ENCODE measurements around the gene KCTD20. TPM values are rescaled to one million over a fixed set of nuclear protein-coding genes. Genes with fewer than 3 reads are reported as not detected.
A peak's percentile ranks its signal among the peaks of the same experiment; 100 is the strongest.

KCTD20 gene
- total and polyA plus RNA-seq, 4 experiments from 2014 or later, result 35.2 to 38.9 (median 37.0) TPM

- no peaks in the 10 kb centered on the region for H3K9me3 ChIP-seq (ENCODE audit: control insufficient read depth in 1 of 2, low read length in 2 of 2)
- H3K27me3 ChIP-seq (ENCODE audit: insufficient read depth, low read length), result no peaks in the 10 kb centered on the region
- POLR2A ChIA-PET (ENCODE audit: partially characterized antibody), result interaction anchor here (1.0 kb wide), 1 partner anchor 149 kb away, joined by 3 read pairs; no protein-coding TSS in a partner anchor
- H3K27ac ChIP-seq (ENCODE audit: low read depth, low read length), result no peak overlapping the region
- Mint-ChIP-seq H3K27ac (no peak overlapping the region), H3K36me3 (peaks cover 8 to 12% of the 10 kb centered on the region in 2 donors), H3K27me3 (no peaks in the 10 kb centered on the region), H3K4me3 (no peak overlapping the region), H3K9me3 (no peaks in the 10 kb centered on the region), H3K4me1 (peaks cover 31 to 62% (median 49%) of the 10 kb centered on the region in 4 donors)
- CTCF ChIA-PET (ENCODE audit: partially characterized antibody), result interaction anchor here (1.3 to 1.6 kb wide), 2 partner anchors 14 to 31 kb away, joined by 3 to 5 read pairs; no protein-coding TSS in a partner anchor
- intact Hi-C loops (cut with micrococcal nuclease), result no loop called here
- DNase-seq, result no peak
- peaks cover 30% of the 10 kb centered on the region for H3K4me1 ChIP-seq (ENCODE audit: insufficient read depth, low read length)
- peaks cover 5% of the 10 kb centered on the region for H3K36me3 ChIP-seq (ENCODE audit: insufficient read depth, low read length)
- no peak overlapping the region for H3K4me3 ChIP-seq (ENCODE audit: low read length in 2 of 2)
These were observed 16.7 kb downstream of the KCTD20 start for GRCh38 chr6:36459501-36459900.

GRCh38 chr6:36460916-36461315, 18.1 kb downstream of the KCTD20 start:
- Histone ChIP-seq H3K27me3 (ENCODE audit: insufficient read depth, low read length) (no peaks in the 10 kb centered on the region), H3K9me3 (ENCODE audit: control insufficient read depth in 1 of 2, low read length in 2 of 2) (no peaks in the 10 kb centered on the region), H3K36me3 (ENCODE audit: insufficient read depth, low read length) (no peaks in the 10 kb centered on the region), H3K4me3 (ENCODE audit: low read length in 2 of 2) (no peak overlapping the region), H3K4me1 (ENCODE audit: insufficient read depth, low read length) (peaks cover 25% of the 10 kb centered on the region), H3K27ac (ENCODE audit: low read depth, low read length) (no peak overlapping the region)
- DNase-seq, result no peak
- POLR2A ChIA-PET (ENCODE audit: partially characterized antibody), result interaction anchor here (0.6 kb wide), 1 partner anchor 88 kb away, joined by 3 read pairs; no protein-coding TSS in a partner anchor
- H3K4me3 Mint-ChIP-seq, result no peak overlapping the region
- intact Hi-C loops (cut with micrococcal nuclease), result loop anchor here (5.0 kb wide), 1 partner anchor 39 kb away; no protein-coding TSS in a partner anchor
- peaks cover 4 to 15% of the 10 kb centered on the region in 2 donors for H3K36me3 Mint-ChIP-seq
- H3K27ac Mint-ChIP-seq, result no peak overlapping the region
- no peaks in the 10 kb centered on the region for H3K27me3 Mint-ChIP-seq
- CTCF ChIA-PET (ENCODE audit: partially characterized antibody), result interaction anchor here (1.4 to 2.3 kb wide), 3 partner anchors 9 to 32 kb away, joined by 4 to 11 read pairs (median 5); no protein-coding TSS in a partner anchor
- peaks cover 33 to 64% (median 50%) of the 10 kb centered on the region in 4 donors for H3K4me1 Mint-ChIP-seq
- no peaks in the 10 kb centered on the region for H3K9me3 Mint-ChIP-seq

- ChIA-PET CTCF (ENCODE audit: partially characterized antibody) (interaction anchor here (1.4 to 2.3 kb wide), 4 partner anchors 8 to 154 kb away, joined by 3 to 11 read pairs (median 4); no protein-coding TSS in a partner anchor), POLR2A (ENCODE audit: partially characterized antibody) (no interaction called here)
- Histone ChIP-seq H3K36me3 (ENCODE audit: insufficient read depth, low read length) (no peaks in the 10 kb centered on the region), H3K27ac (ENCODE audit: low read depth, low read length) (no peak overlapping the region), H3K4me3 (ENCODE audit: low read length in 2 of 2) (no peak overlapping the region), H3K27me3 (ENCODE audit: insufficient read depth, low read length) (no peaks in the 10 kb centered on the region), H3K4me1 (ENCODE audit: insufficient read depth, low read length) (peaks cover 25% of the 10 kb centered on the region), H3K9me3 (ENCODE audit: control insufficient read depth in 1 of 2, low read length in 2 of 2) (no peaks in the 10 kb centered on the region)
- Mint-ChIP-seq H3K4me1 (peaks cover 33 to 62% (median 51%) of the 10 kb centered on the region in 4 donors), H3K36me3 (peaks cover 4 to 19% of the 10 kb centered on the region in 2 donors), H3K27ac (peak overlapping the region in 1 of 7 donors; percentile 11), H3K9me3 (no peaks in the 10 kb centered on the region), H3K27me3 (no peaks in the 10 kb centered on the region), H3K4me3 (no peak overlapping the region)
- intact Hi-C loops (cut with micrococcal nuclease), result loop anchor here (5.0 kb wide), 1 partner anchor 39 kb away; no protein-coding TSS in a partner anchor
- no peak for DNase-seq
These were observed 18.8 kb downstream of the KCTD20 start for GRCh38 chr6:36461646-36462045.

- intact Hi-C loops (cut with micrococcal nuclease), result loop anchor here (5.0 kb wide), 1 partner anchor 41 kb away; no protein-coding TSS in a partner anchor
- POLR2A ChIA-PET (ENCODE audit: partially characterized antibody), result no interaction called here
- no peak for DNase-seq
These were observed 20.9 kb downstream of the KCTD20 start for GRCh38 chr6:36463676-36464075.

GRCh38 chr6:36464233-36464632, 21.4 kb downstream of the KCTD20 start:
- H3K36me3 Mint-ChIP-seq, result peaks cover 4 to 22% of the 10 kb centered on the region in 2 donors
- no peak overlapping the region for H3K27ac ChIP-seq (ENCODE audit: low read depth, low read length)
- no peak overlapping the region for H3K4me3 Mint-ChIP-seq
- H3K36me3 ChIP-seq (ENCODE audit: insufficient read depth, low read length), result no peaks in the 10 kb centered on the region
- no peaks in the 10 kb centered on the region for H3K9me3 ChIP-seq (ENCODE audit: control insufficient read depth in 1 of 2, low read length in 2 of 2)
- H3K4me3 ChIP-seq (ENCODE audit: low read length in 2 of 2), result no peak overlapping the region
- H3K9me3 Mint-ChIP-seq, result no peaks in the 10 kb centered on the region
- H3K4me1 ChIP-seq (ENCODE audit: insufficient read depth, low read length), result peaks cover 28% of the 10 kb centered on the region
- H3K27ac Mint-ChIP-seq, result peak overlapping the region in 4 of 7 donors; percentile 15 to 70 (median 51)
- CTCF ChIA-PET (ENCODE audit: partially characterized antibody), result no interaction called here
- H3K27me3 Mint-ChIP-seq, result no peaks in the 10 kb centered on the region
- POLR2A ChIA-PET (ENCODE audit: partially characterized antibody), result no interaction called here
- H3K27me3 ChIP-seq (ENCODE audit: insufficient read depth, low read length), result no peaks in the 10 kb centered on the region
- peaks cover 32 to 57% (median 45%) of the 10 kb centered on the region in 4 donors for H3K4me1 Mint-ChIP-seq
- intact Hi-C loops (cut with micrococcal nuclease), result loop anchor here (5.0 kb wide), 1 partner anchor 42 kb away; no protein-coding TSS in a partner anchor
- no peak for DNase-seq

More at GRCh38 chr6:36463676-36464075, 20.9 kb downstream of the KCTD20 start:
- Mint-ChIP-seq H3K9me3 (no peaks in the 10 kb centered on the region), H3K36me3 (peaks cover 4 to 22% of the 10 kb centered on the region in 2 donors), H3K27ac (no peak overlapping the region), H3K4me1 (peaks cover 30 to 54% (median 41%) of the 10 kb centered on the region in 4 donors), H3K27me3 (no peaks in the 10 kb centered on the region), H3K4me3 (no peak overlapping the region)
- peaks cover 25% of the 10 kb centered on the region for H3K4me1 ChIP-seq (ENCODE audit: insufficient read depth, low read length)
- H3K27me3 ChIP-seq (ENCODE audit: insufficient read depth, low read length), result no peaks in the 10 kb centered on the region
- no peaks in the 10 kb centered on the region for H3K9me3 ChIP-seq (ENCODE audit: control insufficient read depth in 1 of 2, low read length in 2 of 2)
- H3K27ac ChIP-seq (ENCODE audit: low read depth, low read length), result no peak overlapping the region
- CTCF ChIA-PET (ENCODE audit: partially characterized antibody), result no interaction called here
- no peaks in the 10 kb centered on the region for H3K36me3 ChIP-seq (ENCODE audit: insufficient read depth, low read length)
- no peak overlapping the region for H3K4me3 ChIP-seq (ENCODE audit: low read length in 2 of 2)

GRCh38 chr6:36467625-36468024, 24.8 kb downstream of the KCTD20 start:
- Histone ChIP-seq H3K9me3 (ENCODE audit: control insufficient read depth in 1 of 2, low read length in 2 of 2) (no peaks in the 10 kb centered on the region), H3K4me3 (ENCODE audit: low read length in 2 of 2) (no peak overlapping the region), H3K27me3 (ENCODE audit: insufficient read depth, low read length) (no peaks in the 10 kb centered on the region), H3K27ac (ENCODE audit: low read depth, low read length) (no peak overlapping the region), H3K4me1 (ENCODE audit: insufficient read depth, low read length) (peaks cover 4% of the 10 kb centered on the region), H3K36me3 (ENCODE audit: insufficient read depth, low read length) (peaks cover 7% of the 10 kb centered on the region)
- intact Hi-C loops (cut with micrococcal nuclease), result no loop called here
- Mint-ChIP-seq H3K4me3 (no peak overlapping the region), H3K27me3 (no peaks in the 10 kb centered on the region), H3K4me1 (peaks cover 20 to 37% (median 30%) of the 10 kb centered on the region in 4 donors), H3K9me3 (no peaks in the 10 kb centered on the region), H3K36me3 (peaks cover 19 to 32% of the 10 kb centered on the region in 2 donors), H3K27ac (no peak overlapping the region)
- DNase-seq, result no peak
- ChIA-PET POLR2A (ENCODE audit: partially characterized antibody) (no interaction called here), CTCF (ENCODE audit: partially characterized antibody) (interaction anchor here (0.6 to 1.1 kb wide), 2 partner anchors 20 to 39 kb away, joined by 3 read pairs; no protein-coding TSS in a partner anchor)

- Histone ChIP-seq H3K4me3 (ENCODE audit: low read length in 2 of 2) (no peak overlapping the region), H3K27me3 (ENCODE audit: insufficient read depth, low read length) (no peaks in the 10 kb centered on the region), H3K36me3 (ENCODE audit: insufficient read depth, low read length) (peaks cover 7% of the 10 kb centered on the region), H3K9me3 (ENCODE audit: control insufficient read depth in 1 of 2, low read length in 2 of 2) (no peaks in the 10 kb centered on the region), H3K27ac (ENCODE audit: low read depth, low read length) (no peak overlapping the region), H3K4me1 (ENCODE audit: insufficient read depth, low read length) (peaks cover 4% of the 10 kb centered on the region)
- H3K27ac Mint-ChIP-seq, result peak overlapping the region in 5 of 7 donors; percentile 0 to 91 (median 46)
- intact Hi-C loops (cut with micrococcal nuclease), result no loop called here
- no peak for DNase-seq
- no peaks in the 10 kb centered on the region for H3K9me3 Mint-ChIP-seq
- peaks cover 23 to 29% of the 10 kb centered on the region in 2 donors for H3K36me3 Mint-ChIP-seq
- H3K4me1 Mint-ChIP-seq, result peaks cover 13 to 25% (median 18%) of the 10 kb centered on the region in 4 donors
- no peaks in the 10 kb centered on the region for H3K27me3 Mint-ChIP-seq
- ChIA-PET POLR2A (ENCODE audit: partially characterized antibody) (interaction anchor here (1.4 to 1.5 kb wide), 2 partner anchors 15 to 20 kb away, joined by 3 to 4 read pairs; no protein-coding TSS in a partner anchor), CTCF (ENCODE audit: partially characterized antibody) (interaction anchor here (0.9 to 1.6 kb wide), 2 partner anchors 8 to 12 kb away, joined by 3 to 4 read pairs; no protein-coding TSS in a partner anchor)
- no peak overlapping the region for H3K4me3 Mint-ChIP-seq
These were observed 26.4 kb downstream of the KCTD20 start for GRCh38 chr6:36469148-36469661.

Measured in CD4-positive, alpha-beta memory T cell (primary cell).